Mesenchymal stem cell (in vitro differentiated cells and primary cell): ENCODE results near the gene ITFG1.
A peak's percentile ranks its signal among the peaks of the same experiment; 100 is the strongest.

ENCODE experiments used
- DNase-seq: peaks from one replicate; pipeline ENCODE4 v3.0.0-alpha.2; 2013
- H2AFZ ChIP-seq: one replicate; pipeline ENCODE4 v1.6.1; 2013; ENCODE audit warnings: low read depth, mild to moderate bottlenecking, control low read depth, inconsistent platforms, low read length, moderate library complexity
- H2AK5ac ChIP-seq: 2 replicates; pipeline ENCODE4 v1.6.1; 2013; ENCODE audit warnings: low read length, moderate library complexity, mild to moderate bottlenecking, inconsistent platforms; ENCODE audit not compliant: severe bottlenecking
- H2BK120ac ChIP-seq: one replicate; pipeline ENCODE4 v1.6.1; 2013; ENCODE audit warnings: low read depth, mild to moderate bottlenecking, inconsistent platforms, low read length, moderate library complexity
- H2BK12ac ChIP-seq, 2 experiments: one replicate each; pipeline ENCODE4 v1.6.1; 2013; ENCODE audit warnings: inconsistent platforms in 2 of 2, low read length in 2 of 2, mild to moderate bottlenecking in 2 of 2, moderate library complexity in 2 of 2, control low read depth in 1 of 2
- H2BK15ac ChIP-seq: one replicate; pipeline ENCODE4 v1.6.1; 2013; ENCODE audit warnings: mild to moderate bottlenecking, low read depth, inconsistent platforms; ENCODE audit not compliant: poor library complexity, severe bottlenecking
- H2BK5ac ChIP-seq: 2 replicates; pipeline ENCODE4 v1.6.1; 2013; ENCODE audit warnings: low read depth, mild to moderate bottlenecking, low read length, control low read depth, inconsistent platforms; ENCODE audit not compliant: poor library complexity, severe bottlenecking
- H3K14ac ChIP-seq, 2 experiments: one replicate each; pipeline ENCODE4 v1.6.1; 2013; ENCODE audit warnings: inconsistent platforms in 2 of 2, low read length in 2 of 2, control low read depth in 1 of 2, mild to moderate bottlenecking in 1 of 2, moderate library complexity in 1 of 2
- H3K18ac ChIP-seq, 2 experiments: one replicate each; pipeline ENCODE4 v1.6.1; 2013; ENCODE audit warnings: inconsistent platforms in 2 of 2, low read length in 2 of 2, control low read depth in 1 of 2, low read depth in 1 of 2, mild to moderate bottlenecking in 1 of 2
- H3K23ac ChIP-seq, 2 experiments: one replicate each; pipeline ENCODE4 v1.6.1; 2013; ENCODE audit warnings: inconsistent platforms in 2 of 2, low read length in 2 of 2, mild to moderate bottlenecking in 2 of 2, moderate library complexity in 2 of 2, control low read depth in 1 of 2
- H3K27ac ChIP-seq: 2 replicates; pipeline ENCODE4 v1.5.1; 2013; ENCODE audit warnings: mild to moderate bottlenecking, moderate library complexity, low read length, control low read depth, inconsistent platforms; ENCODE audit not compliant: poor library complexity, severe bottlenecking
- H3K27me3 ChIP-seq, 2 experiments: 2 replicates each; pipeline versions ENCODE4 v1.6.1 to v1.7.0; 2013; ENCODE audit warnings: low read length in 2 of 2, mild to moderate bottlenecking in 2 of 2, moderate library complexity in 2 of 2, control low read depth in 1 of 2, inconsistent platforms in 1 of 2; ENCODE audit not compliant: control insufficient read depth in 1 of 2, insufficient read depth in 1 of 2
- H3K36me3 ChIP-seq, 2 experiments: 2 replicates each; pipeline versions ENCODE4 v1.6.1 to v1.7.0; 2013; ENCODE audit warnings: low read length in 2 of 2, control low read depth in 1 of 2, inconsistent platforms in 1 of 2, low read depth in 1 of 2, mild to moderate bottlenecking in 1 of 2; ENCODE audit not compliant: insufficient read depth in 2 of 2, control insufficient read depth in 1 of 2
- H3K4ac ChIP-seq, 2 experiments: one replicate each; pipeline ENCODE4 v1.6.1; 2013; ENCODE audit warnings: inconsistent platforms in 2 of 2, low read length in 2 of 2, mild to moderate bottlenecking in 2 of 2, moderate library complexity in 2 of 2, control low read depth in 1 of 2, low read depth in 1 of 2
- H3K4me1 ChIP-seq: 2 replicates; pipeline ENCODE4 v1.6.1; 2013; ENCODE audit warnings: low read depth, low read length, control low read depth; ENCODE audit not compliant: control insufficient read depth, insufficient read depth
- H3K4me2 ChIP-seq: 2 replicates; pipeline ENCODE4 v1.6.1; 2013; ENCODE audit warnings: low read length, mild to moderate bottlenecking, inconsistent platforms; ENCODE audit not compliant: poor library complexity, severe bottlenecking
- H3K4me3 ChIP-seq, 2 experiments: 2 replicates each; pipeline versions ENCODE4 v1.5.1 to v1.7.0; 2013; ENCODE audit warnings: low read length in 2 of 2, mild to moderate bottlenecking in 2 of 2, control low read depth in 1 of 2, low read depth in 1 of 2; ENCODE audit not compliant: insufficient read depth in 1 of 2
- H3K79me1 ChIP-seq: replicated peaks from 2 replicates; pipeline ENCODE4 v1.6.1; 2013; ENCODE audit warnings: mild to moderate bottlenecking, control low read depth, low read length, inconsistent platforms; ENCODE audit not compliant: poor library complexity, severe bottlenecking
- H3K9ac ChIP-seq: 2 replicates; pipeline ENCODE4 v1.7.0; 2013; ENCODE audit warnings: mild to moderate bottlenecking, low read length, moderate library complexity
- H3K9me3 ChIP-seq: 2 replicates; pipeline ENCODE4 v1.7.0; 2013; ENCODE audit warnings: mild to moderate bottlenecking, low read length; ENCODE audit not compliant: control insufficient read depth
- H4K8ac ChIP-seq: one replicate; pipeline ENCODE4 v1.6.1; 2013; ENCODE audit warnings: inconsistent platforms, mild to moderate bottlenecking, low read length, moderate library complexity
- H4K91ac ChIP-seq: one replicate; pipeline ENCODE4 v1.6.1; 2013; ENCODE audit warnings: mild to moderate bottlenecking, low read length, inconsistent platforms
- WGBS: methylation state at CpG from one replicate; pipeline ENCODE4 v1.1.7; 2013; ENCODE audit warnings: mixed read lengths; 5-methylcytosine and 5-hydroxymethylcytosine counted together

ITFG1 gene

GRCh38 chr16:47374629-47375028, 86.2 kb downstream of the ITFG1 start:
- no peak overlapping the region for H3K4ac ChIP-seq
- H2BK12ac ChIP-seq, result no peak overlapping the region
- no peak overlapping the region for H2BK15ac ChIP-seq
- no peak overlapping the region for H3K14ac ChIP-seq
- no peak overlapping the region for H3K23ac ChIP-seq
- H3K18ac ChIP-seq, result no peak overlapping the region
- no peak overlapping the region for H4K91ac ChIP-seq
- 67% methylated on average over 1 of the region's 3 CpGs for WGBS
- H2AK5ac ChIP-seq, result no peak overlapping the region
- H3K27me3 ChIP-seq, result no peaks in the 10 kb centered on the region
- no peak overlapping the region for H3K9ac ChIP-seq
- no peak overlapping the region for H2AFZ ChIP-seq
- peaks cover 6 to 42% of the 10 kb centered on the region in 2 experiments for H3K36me3 ChIP-seq
- no peak overlapping the region for H3K4me3 ChIP-seq
- H2BK120ac ChIP-seq, result no peak overlapping the region
- H4K8ac ChIP-seq, result no peak overlapping the region
- peaks cover 14% of the 10 kb centered on the region for H3K79me1 ChIP-seq
- DNase-seq, result peak; percentile 27
- H2BK5ac ChIP-seq, result no peak overlapping the region
- H3K9me3 ChIP-seq, result no peaks in the 10 kb centered on the region
- peaks cover 4% of the 10 kb centered on the region for H3K4me1 ChIP-seq
- H3K27ac ChIP-seq, result no peak overlapping the region
- H3K4me2 ChIP-seq, result no peak overlapping the region

GRCh38 chr16:47371271-47372014, 89.4 kb downstream of the ITFG1 start:
- H3K36me3 ChIP-seq, result peaks cover 6 to 45% of the 10 kb centered on the region in 2 experiments
- H3K18ac ChIP-seq, result no peak overlapping the region
- no peak overlapping the region for H2BK120ac ChIP-seq
- no peaks in the 10 kb centered on the region for H3K9me3 ChIP-seq
- H2AFZ ChIP-seq, result no peak overlapping the region
- H3K4me3 ChIP-seq, result no peak overlapping the region
- H3K23ac ChIP-seq, result no peak overlapping the region
- no peak overlapping the region for H2BK12ac ChIP-seq
- H2AK5ac ChIP-seq, result no peak overlapping the region
- peaks cover 4% of the 10 kb centered on the region for H3K4me1 ChIP-seq
- no peak overlapping the region for H2BK5ac ChIP-seq
- no peak overlapping the region for H3K4me2 ChIP-seq
- 97% methylated on average over 2 of the region's 5 CpGs for WGBS
- H3K27me3 ChIP-seq, result no peaks in the 10 kb centered on the region
- H3K4ac ChIP-seq, result no peak overlapping the region
- H4K91ac ChIP-seq, result no peak overlapping the region
- no peak overlapping the region for H2BK15ac ChIP-seq
- H3K14ac ChIP-seq, result no peak overlapping the region
- no peak overlapping the region for H3K27ac ChIP-seq
- peaks cover 9% of the 10 kb centered on the region for H3K79me1 ChIP-seq
- H4K8ac ChIP-seq, result no peak overlapping the region
- no peak overlapping the region for H3K9ac ChIP-seq
- DNase-seq, result no peak

GRCh38 chr16:47370536-47370935, 90.3 kb downstream of the ITFG1 start:
- H3K9me3 ChIP-seq, result no peaks in the 10 kb centered on the region
- no peaks in the 10 kb centered on the region for H3K27me3 ChIP-seq
- WGBS, result 93% methylated on average over 12 of the region's 12 CpGs
- H3K23ac ChIP-seq, result no peak overlapping the region
- no peak overlapping the region for H4K8ac ChIP-seq
- no peak overlapping the region for H3K9ac ChIP-seq
- no peak overlapping the region for H3K4me2 ChIP-seq
- no peak overlapping the region for H3K14ac ChIP-seq
- H2AK5ac ChIP-seq, result no peak overlapping the region
- no peak overlapping the region for H3K18ac ChIP-seq
- H3K4me1 ChIP-seq, result peaks cover 4% of the 10 kb centered on the region
- peaks cover 9% of the 10 kb centered on the region for H3K79me1 ChIP-seq
- H3K4ac ChIP-seq, result no peak overlapping the region
- H2BK15ac ChIP-seq, result no peak overlapping the region
- peaks cover 6 to 41% of the 10 kb centered on the region in 2 experiments for H3K36me3 ChIP-seq
- no peak overlapping the region for H3K27ac ChIP-seq
- H2BK12ac ChIP-seq, result no peak overlapping the region
- DNase-seq, result no peak
- no peak overlapping the region for H2BK120ac ChIP-seq
- H4K91ac ChIP-seq, result no peak overlapping the region
- no peak overlapping the region for H2AFZ ChIP-seq
- no peak overlapping the region for H3K4me3 ChIP-seq
- no peak overlapping the region for H2BK5ac ChIP-seq

GRCh38 chr16:47366228-47366627, 94.6 kb downstream of the ITFG1 start:
- H3K27ac ChIP-seq, result no peak overlapping the region
- no peak overlapping the region for H3K9ac ChIP-seq
- H3K4me3 ChIP-seq, result no peak overlapping the region
- H3K9me3 ChIP-seq, result no peaks in the 10 kb centered on the region
- no peak overlapping the region for H3K18ac ChIP-seq
- H3K23ac ChIP-seq, result no peak overlapping the region
- H3K4me1 ChIP-seq, result peaks cover 2% of the 10 kb centered on the region
- H2BK12ac ChIP-seq, result no peak overlapping the region
- H3K4me2 ChIP-seq, result no peak overlapping the region
- no peak overlapping the region for H2AFZ ChIP-seq
- no peaks in the 10 kb centered on the region for H3K27me3 ChIP-seq
- H3K14ac ChIP-seq, result no peak overlapping the region
- no peak overlapping the region for H2BK15ac ChIP-seq
- no peak overlapping the region for H2BK5ac ChIP-seq
- H3K4ac ChIP-seq, result no peak overlapping the region
- H4K8ac ChIP-seq, result no peak overlapping the region
- no peak overlapping the region for H4K91ac ChIP-seq
- 70% methylated on average over 2 of the region's 2 CpGs for WGBS
- H3K79me1 ChIP-seq, result peaks cover 6% of the 10 kb centered on the region
- peaks cover 6 to 39% of the 10 kb centered on the region in 2 experiments for H3K36me3 ChIP-seq
- DNase-seq, result no peak
- no peak overlapping the region for H2AK5ac ChIP-seq
- H2BK120ac ChIP-seq, result no peak overlapping the region
